ENCODE data around the gene ERGIC3.

ERGIC3 gene

GRCh38 chr20:35568645-35569044 is 26.8 kb downstream of the ERGIC3 start:
- Histone ChIP-seq H3K36me3 (ENCODE audit: control insufficient read depth in 2 of 2, insufficient read depth in 1 of 2, low read length in 2 of 2) (peaks cover 0 to 5% of the 10 kb centered on the region in 2 experiments; a peak in 1 of 3 replicates), H3K27ac (ENCODE audit: extremely low read depth, low read depth, low read length) (no peak overlapping the region), H3K9me3 (ENCODE audit: control insufficient read depth, insufficient read depth, low read depth, low read length) (no peaks in the 10 kb centered on the region), H3K4me1 (ENCODE audit: control insufficient read depth, insufficient read depth, low read length) (no peaks in the 10 kb centered on the region), H3K4me3 (ENCODE audit: low read depth, low read length) (no peak overlapping the region)
- ChIA-PET POLR2A (interaction anchor here (0.9 kb wide), 1 partner anchor 131 kb away, joined by 3 read pairs; the partner anchor contains the start of genes NFS1 and ROMO1), CTCF (interaction anchor here (0.8 to 1.3 kb wide), 4 partner anchors 8 to 51 kb away, joined by 3 to 5 read pairs (median 4); no protein-coding TSS in a partner anchor)
- TF ChIP-seq ZNF654 (tag by site-specific recombination; IDR thresholded peaks at IDR 0.05; ENCODE audit: low read depth) (peak; percentile 14), ZNF302 (tag by site-specific recombination; IDR thresholded peaks at IDR 0.05; ENCODE audit: low read depth) (no peak), ZFP41 (tag by site-specific recombination; IDR thresholded peaks at IDR 0.05; ENCODE audit: borderline replicate concordance) (no peak), ZSCAN5A (tag by site-specific recombination; IDR thresholded peaks at IDR 0.05) (no peak), ZNF416 (tag by site-specific recombination; IDR thresholded peaks at IDR 0.05) (no peak), ZNF341 (tag by site-specific recombination; IDR thresholded peaks at IDR 0.05; ENCODE audit: low read depth) (0 out of 2 replicates have a peak, but pooled peaks have one; percentile 12), ZNF324 (tag by site-specific recombination; IDR thresholded peaks at IDR 0.05) (no peak), ZNF184 (tag by site-specific recombination; IDR thresholded peaks at IDR 0.05) (no peak), ZFP3 (tag by site-specific recombination; IDR thresholded peaks at IDR 0.05; ENCODE audit: low read depth) (no peak), ZNF777 (tag by site-specific recombination; IDR thresholded peaks at IDR 0.05; ENCODE audit: borderline replicate concordance) (no peak), ZNF140 (tag by site-specific recombination; IDR thresholded peaks at IDR 0.05) (no peak), ZBTB21 (tag by site-specific recombination; IDR thresholded peaks at IDR 0.05) (no peak), REST (tag by site-specific recombination; IDR thresholded peaks at IDR 0.05) (no peak), YY1 (tag by site-specific recombination; IDR thresholded peaks at IDR 0.05) (no peak), ZSCAN18 (tag by site-specific recombination; IDR thresholded peaks at IDR 0.05) (no peak), ZNF624 (tag by site-specific recombination; IDR thresholded peaks at IDR 0.05) (no peak), ZBTB17 (tag by site-specific recombination; IDR thresholded peaks at IDR 0.05) (0 out of 2 replicates have a peak, but pooled peaks have one; percentile 16), ZNF776 (tag by site-specific recombination; IDR thresholded peaks at IDR 0.05; ENCODE audit: borderline replicate concordance) (no peak)

GRCh38 chr20:35571555-35571954 is 29.7 kb downstream of the ERGIC3 start:
- Histone ChIP-seq H3K4me1 (ENCODE audit: control insufficient read depth, insufficient read depth, low read length) (no peaks in the 10 kb centered on the region), H3K9me3 (ENCODE audit: control insufficient read depth, insufficient read depth, low read depth, low read length) (no peaks in the 10 kb centered on the region), H3K36me3 (ENCODE audit: control insufficient read depth in 2 of 2, insufficient read depth in 1 of 2, low read length in 2 of 2) (peaks cover 0 to 5% of the 10 kb centered on the region in 2 experiments; a peak in 1 of 3 replicates), H3K27ac (ENCODE audit: extremely low read depth, low read depth, low read length) (no peak overlapping the region), H3K4me3 (ENCODE audit: low read depth, low read length) (no peak overlapping the region)
- ChIA-PET POLR2A (no interaction called here), CTCF (no interaction called here)
- TF ChIP-seq ZNF169 (tag by site-specific recombination; IDR thresholded peaks at IDR 0.05) (no peak), GLIS1 (tag by site-specific recombination; IDR thresholded peaks at IDR 0.05) (0 out of 2 replicates have a peak, but pooled peaks have one; percentile 31), ZNF518A (tag by site-specific recombination; conservative IDR thresholded peaks at IDR 0.05; ENCODE audit: low read depth) (no peak), ZBTB48 (tag by site-specific recombination; IDR thresholded peaks at IDR 0.05) (no peak), EGR2 (tag by site-specific recombination; IDR thresholded peaks at IDR 0.05; ENCODE audit: low read depth) (no peak)

Data from HEK293 (cell line).